DMS53 (cell line): ENCODE data around the gene LRP1B.

ENCODE experiments used
- DNase-seq: peaks from one replicate; lab custom pipeline; 2025; lab: John Stamatoyannopoulos, UW

LRP1B gene

DNA sequence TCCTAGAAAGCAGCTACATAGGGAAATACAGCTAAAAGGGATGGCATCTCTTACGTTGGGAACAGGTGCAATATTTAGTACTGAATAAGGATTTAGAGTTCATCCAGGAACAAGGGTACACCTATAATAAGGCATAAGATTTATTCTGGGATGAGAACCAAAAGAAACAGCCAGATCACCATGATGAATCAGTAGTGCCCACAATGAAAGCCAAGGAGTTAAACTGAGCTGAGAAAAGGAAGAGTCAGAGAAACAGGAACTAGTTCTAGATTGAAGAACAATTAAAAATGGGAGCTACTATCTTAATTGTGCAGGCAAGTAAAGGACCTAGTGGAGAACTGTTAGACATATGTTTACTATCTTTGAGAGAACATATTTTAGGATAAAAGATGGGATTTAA, 692.3 kb downstream of the LRP1B start:
- no peak for DNase-seq

- DNase-seq, result no peak
These were observed 693.3 kb downstream of the LRP1B start for GRCh38 chr2:141437521-141437920.

DNA sequence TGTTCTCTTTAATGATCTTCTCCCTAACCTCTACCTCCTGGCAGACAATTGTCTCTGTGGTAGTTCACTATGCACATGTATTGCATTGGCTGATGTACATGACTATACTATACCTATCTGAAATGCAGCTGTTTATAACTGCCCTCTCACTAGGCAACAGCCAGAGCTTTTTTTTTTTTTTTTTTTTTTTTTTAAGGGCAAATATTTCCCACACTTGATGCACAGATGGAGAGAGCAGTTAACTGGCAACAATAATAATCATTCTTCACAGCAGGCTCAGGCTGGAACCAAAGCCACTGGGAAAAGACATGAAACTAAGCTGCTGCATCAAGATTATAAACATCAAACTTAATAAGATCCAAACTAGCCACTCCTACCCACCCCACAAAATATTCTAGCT, 707.7 kb downstream of the LRP1B start:
- peak; percentile 2 for DNase-seq

GRCh38 chr2:141417246-141417797, 713.5 kb downstream of the LRP1B start:
- DNase-seq, result no peak

DNA sequence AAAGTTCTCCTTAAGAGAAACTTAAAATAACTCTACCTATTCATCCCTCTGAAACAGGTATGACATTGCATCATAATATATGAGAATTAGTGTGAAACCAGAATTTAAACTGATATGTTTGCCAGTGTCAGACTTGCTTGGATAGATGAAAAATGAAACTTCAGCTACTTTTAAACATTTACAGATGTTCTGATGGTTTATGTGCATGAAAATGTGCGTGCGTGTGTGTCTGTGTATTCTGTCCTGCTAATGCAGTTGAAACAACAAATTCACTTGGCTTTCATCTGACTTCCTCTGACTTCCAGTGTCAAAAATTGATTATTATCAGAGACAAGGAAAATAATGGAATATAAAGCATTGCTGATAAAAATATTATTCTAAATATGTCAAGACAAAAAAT, 719.4 kb downstream of the LRP1B start:
- no peak for DNase-seq

DNA sequence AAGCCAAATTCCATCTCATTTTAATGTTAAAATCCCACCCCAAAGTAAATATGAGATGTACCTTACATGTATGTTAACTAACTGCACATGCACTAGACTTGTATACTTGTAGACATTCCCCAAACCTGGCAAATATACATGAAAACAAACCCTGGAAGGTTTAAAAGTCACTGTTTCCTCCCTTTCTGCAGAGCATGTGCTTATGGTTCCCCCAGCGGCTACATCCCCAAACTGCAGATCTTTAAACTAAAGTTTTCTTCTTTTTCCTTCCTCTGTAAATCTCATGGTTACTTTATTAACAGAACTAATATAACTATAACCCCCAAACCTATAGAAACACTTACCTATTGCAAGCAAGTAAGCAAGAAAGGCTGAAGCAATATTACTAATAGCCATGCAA, 731.5 kb downstream of the LRP1B start:
- peak; percentile 3 for DNase-seq

GRCh38 chr2:141393214-141393545, 737.6 kb downstream of the LRP1B start:
- no peak for DNase-seq

GRCh38 chr2:141392517-141393213, 738.2 kb downstream of the LRP1B start:
- DNase-seq, result no peak

DNA sequence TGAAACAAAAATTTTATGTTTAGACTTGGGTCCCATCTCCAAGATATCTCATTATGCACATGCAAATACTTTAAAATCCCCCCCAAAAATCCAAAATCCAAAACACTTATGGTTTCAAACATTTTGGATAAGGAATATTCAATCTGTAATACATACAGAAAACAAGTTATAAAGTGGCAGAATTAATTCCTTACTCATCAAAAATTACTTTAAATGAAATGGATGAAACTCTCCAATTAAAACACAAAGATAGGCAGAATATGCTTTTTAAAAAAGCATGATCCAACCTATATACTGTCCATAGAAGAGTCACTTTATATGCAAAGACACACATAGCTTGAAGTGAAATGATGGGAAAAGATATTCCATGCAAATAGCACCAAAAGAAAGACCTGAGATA, 744.6 kb downstream of the LRP1B start:
- DNase-seq, result no peak

- DNase-seq, result no peak
These were observed 746.1 kb downstream of the LRP1B start for GRCh38 chr2:141384676-141385075.

GRCh38 chr2:141381946-141382345, 748.9 kb downstream of the LRP1B start:
- no peak for DNase-seq

GRCh38 chr2:141380008-141380979, 750.5 kb downstream of the LRP1B start:
- no peak for DNase-seq

GRCh38 chr2:141364821-141365220, 766.0 kb downstream of the LRP1B start:
- DNase-seq, result no peak

DNA sequence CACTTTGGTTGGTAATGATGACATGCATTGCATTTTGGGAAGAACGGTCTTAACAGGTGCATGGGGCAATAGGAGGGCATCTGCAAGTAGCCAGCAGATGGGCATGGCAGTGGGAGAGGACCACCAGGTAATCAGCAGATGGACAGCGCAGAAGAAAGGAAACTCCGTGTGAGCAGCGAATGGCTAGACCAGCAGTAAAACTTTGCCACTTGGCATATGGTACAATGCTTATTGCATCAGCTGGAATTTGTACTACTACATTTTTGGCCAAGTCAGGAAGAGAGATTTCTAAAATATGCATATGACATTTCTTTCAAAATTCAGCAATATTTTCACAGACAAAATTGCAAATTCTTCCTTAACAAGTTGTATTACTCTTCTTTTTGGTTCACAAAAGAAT, 768.5 kb downstream of the LRP1B start:
- no peak for DNase-seq

- no peak for DNase-seq
These were observed 782.3 kb downstream of the LRP1B start for GRCh38 chr2:141348481-141348880.

- no peak for DNase-seq
These were observed 789.4 kb downstream of the LRP1B start for GRCh38 chr2:141341444-141341843.

DNA sequence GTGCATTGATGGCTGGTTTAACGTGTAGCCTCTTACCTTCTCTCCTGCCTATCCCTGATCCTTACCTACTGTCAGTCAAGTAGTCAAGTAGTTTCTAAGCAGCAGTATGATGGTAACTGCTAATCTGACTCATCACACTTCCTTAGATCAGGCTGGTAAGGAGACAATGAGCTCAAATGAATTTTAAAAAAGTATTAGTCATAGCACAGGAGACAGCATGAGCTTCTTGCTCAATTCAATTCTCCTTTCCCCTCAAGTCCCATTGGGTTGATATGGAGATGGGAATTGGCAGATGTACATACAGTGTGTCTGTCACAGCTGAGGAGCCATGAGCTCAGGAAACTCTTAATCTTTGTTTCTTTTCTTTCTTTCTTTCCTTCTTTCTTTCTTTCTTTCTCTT, 799.7 kb downstream of the LRP1B start:
- peak; percentile 16 for DNase-seq

- no peak for DNase-seq
These were observed 800.9 kb downstream of the LRP1B start for GRCh38 chr2:141329964-141330363.

DNA sequence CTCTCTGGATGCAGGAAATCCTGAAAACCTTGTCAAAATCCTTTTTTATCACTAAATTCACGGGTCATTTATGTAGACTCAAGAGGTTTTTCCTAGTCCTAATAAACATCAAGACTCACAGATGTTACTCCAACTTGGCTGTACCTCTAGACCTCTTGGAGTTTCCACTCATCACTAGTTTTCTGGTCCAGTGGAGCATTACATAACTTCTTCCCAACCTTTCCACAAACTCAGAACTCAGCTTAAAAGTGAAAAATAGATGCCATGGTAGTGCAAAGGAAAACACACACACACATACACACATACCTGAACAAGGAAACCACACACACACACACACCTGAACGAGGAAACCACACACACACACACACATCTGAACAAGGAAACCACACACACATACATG, 807.2 kb downstream of the LRP1B start:
- no peak for DNase-seq

DNA sequence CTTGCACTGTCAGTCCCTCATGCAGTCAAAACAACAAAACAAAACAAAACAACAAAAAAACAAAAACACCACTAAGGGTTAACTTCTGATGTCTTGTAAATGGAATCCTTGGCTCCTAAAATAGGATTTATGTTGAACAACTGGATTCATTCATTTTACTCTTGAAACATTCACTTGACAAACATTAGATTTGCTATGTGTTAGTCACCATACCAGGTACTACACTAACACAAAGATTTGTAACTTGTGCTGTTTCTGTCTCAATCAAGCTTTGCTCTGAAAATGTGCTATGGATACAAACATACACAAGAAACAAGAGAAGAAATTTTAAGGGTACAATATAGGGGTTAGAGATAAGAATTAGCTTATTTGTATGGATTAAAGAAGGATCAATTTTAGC, 812.8 kb downstream of the LRP1B start:
- no peak for DNase-seq

GRCh38 chr2:141316606-141317005, 814.2 kb downstream of the LRP1B start:
- no peak for DNase-seq

- no peak for DNase-seq
These were observed 814.7 kb downstream of the LRP1B start for GRCh38 chr2:141316103-141316502.

- DNase-seq, result no peak
These were observed 816.8 kb downstream of the LRP1B start for GRCh38 chr2:141313972-141314371.
